Naive thymus-derived CD4-positive, alpha-beta T cell (primary cell): ENCODE results near the gene SLC25A31. TPM values are rescaled to one million over a fixed set of nuclear protein-coding genes. Genes with fewer than 3 reads are reported as not detected.

Experiments used
- ATAC-seq: fragments of 150-1000 bp; cut with Tn5 transposase; 2 replicates; pipeline ENCODE4 v1.10.0; 2021; ENCODE audit warnings: mild to moderate bottlenecking, moderate library complexity
- CTCF ChIA-PET: fragments of 350-600 bp; sonication (Branson Sonifier 250); formaldehyde crosslinking; loops from one replicate; lab custom pipeline; 2021; ENCODE audit warnings: antibody characterized with exemption; lab: Charles Lee
- POLR2A ChIA-PET: fragments of 350-600 bp; sonication (Branson Sonifier 250); formaldehyde crosslinking; loops from one replicate; lab custom pipeline; 2021; ENCODE audit warnings: antibody characterized with exemption, inconsistent platforms; lab: Charles Lee
- DNase-seq, 9 donors: peaks; one replicate each; pipeline versions ENCODE4 v3.0.0 to v3.0.0-alpha.2; 2020 to 2022; ENCODE audit warnings: mixed read lengths in 1 of 9
- H3K27ac ChIP-seq: one replicate; pipeline ENCODE4 v1.7.0; 2013; ENCODE audit warnings: mild to moderate bottlenecking, low read depth, low read length, moderate library complexity
- H3K27me3 ChIP-seq, 2 donors: one replicate each; pipeline ENCODE4 v1.7.0; 2013; ENCODE audit warnings: low read length in 2 of 2, mild to moderate bottlenecking in 2 of 2, moderate library complexity in 2 of 2; ENCODE audit not compliant: control insufficient read depth in 2 of 2, insufficient read depth in 2 of 2
- H3K36me3 ChIP-seq, 3 experiments: 1 replicate in 2 of 3; 2 replicates in 1 of 3; pipeline ENCODE4 v1.7.0; 2013; ENCODE audit warnings: low read length in 3 of 3, mild to moderate bottlenecking in 3 of 3, moderate library complexity in 1 of 3; ENCODE audit not compliant: insufficient read depth in 3 of 3, control insufficient read depth in 2 of 3
- H3K4me1 ChIP-seq, 2 donors: one replicate each; pipeline ENCODE4 v1.7.0; 2013; ENCODE audit warnings: low read length in 2 of 2, mild to moderate bottlenecking in 2 of 2, moderate library complexity in 1 of 2; ENCODE audit not compliant: control insufficient read depth in 2 of 2, insufficient read depth in 2 of 2
- H3K4me3 ChIP-seq: 2 replicates; pipeline ENCODE4 v1.7.0; 2013; ENCODE audit warnings: mild to moderate bottlenecking, low read length
- H3K9me3 ChIP-seq, 3 experiments: 1 replicate in 2 of 3; 2 replicates in 1 of 3; pipeline ENCODE4 v1.7.0; 2013; ENCODE audit warnings: low read length in 3 of 3; ENCODE audit not compliant: control insufficient read depth in 2 of 3
- H3K27ac Mint-ChIP-seq, 9 donors: one replicate each; pipeline ENCODE4 v1.8.0; 2020 to 2022; ENCODE audit warnings: mixed read lengths in 9 of 9, mild to moderate bottlenecking in 8 of 9, moderate library complexity in 5 of 9, inconsistent platforms in 2 of 9
- H3K27me3 Mint-ChIP-seq, 5 donors: one replicate each; pipeline ENCODE4 v1.8.0; 2021 to 2022; ENCODE audit warnings: mixed read lengths in 5 of 5, mild to moderate bottlenecking in 1 of 5
- H3K36me3 Mint-ChIP-seq, 5 donors: one replicate each; pipeline ENCODE4 v1.8.0; 2020 to 2022; ENCODE audit warnings: mixed read lengths in 5 of 5, mild to moderate bottlenecking in 3 of 5, inconsistent platforms in 1 of 5
- H3K4me1 Mint-ChIP-seq, 7 donors: one replicate each; pipeline ENCODE4 v1.8.0; 2020 to 2022; ENCODE audit warnings: mixed read lengths in 7 of 7, mild to moderate bottlenecking in 3 of 7, inconsistent platforms in 1 of 7
- H3K4me3 Mint-ChIP-seq, 10 donors: one replicate each; pipeline ENCODE4 v1.8.0; 2020 to 2022; ENCODE audit warnings: mild to moderate bottlenecking in 10 of 10, mixed read lengths in 10 of 10, moderate library complexity in 6 of 10, inconsistent platforms in 2 of 10
- H3K9me3 Mint-ChIP-seq, 11 donors: one replicate each; pipeline ENCODE4 v1.8.0; 2020 to 2022; ENCODE audit warnings: mixed read lengths in 11 of 11, mild to moderate bottlenecking in 4 of 11, inconsistent platforms in 1 of 11, moderate library complexity in 1 of 11
- intact Hi-C, 2 donors: fragments of 100-400 bp; cut with micrococcal nuclease; formaldehyde crosslinking; loops; one replicate each; pipeline ENCODE4 v1.15.1; 2023
- polyA plus RNA-seq, 2 donors: library from polyadenylated mRNA; unstranded; fragments of 300-500 nt; fragmentation: Illumina TruSeq; gene quantifications; one replicate each; pipeline ENCODE4 v1.2.3, GENCODE V29; 2021
- total RNA-seq, 6 experiments: library from RNA in 5 of 6; stranded (reverse) in 5 of 6; gene quantifications; 1 replicate in 5 of 6; 2 replicates in 1 of 6; pipeline ENCODE4 v1.2.3 and lab custom pipeline; 2021 to 2026

Gene SLC25A31
- total and polyA plus RNA-seq, 7 experiments from 2014 or later, result not detected

DNA sequence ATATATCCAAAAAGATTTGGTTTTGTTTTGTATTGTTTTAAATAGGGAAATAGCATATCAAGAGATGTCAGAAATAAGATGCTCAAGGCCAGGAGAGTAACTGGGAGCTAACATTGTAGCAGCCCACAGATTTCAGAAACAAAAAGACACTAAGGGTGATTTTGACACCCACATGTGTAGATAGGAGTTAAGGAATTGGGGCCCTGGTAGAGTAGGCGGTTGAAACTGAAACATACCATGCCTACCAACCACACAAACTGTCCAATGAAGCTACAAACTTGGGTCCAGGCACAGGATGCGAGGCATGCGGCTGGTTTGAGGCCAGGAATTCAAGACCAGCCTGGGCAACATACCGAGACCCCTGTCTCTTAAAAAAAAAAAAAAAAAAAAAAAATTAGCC is 45.6 kb downstream of the SLC25A31 start:
- Histone ChIP-seq H3K9me3 (no peaks in the 10 kb centered on the region), H3K27me3 (peaks cover 0 to 17% of the 10 kb centered on the region in 2 donors), H3K4me3 (no peak overlapping the region), H3K36me3 (no peaks in the 10 kb centered on the region), H3K4me1 (no peaks in the 10 kb centered on the region), H3K27ac (no peak overlapping the region)
- no peak overlapping the region for H3K4me3 Mint-ChIP-seq
- peaks cover 0 to 3% (median 0%) of the 10 kb centered on the region in 11 donors for H3K9me3 Mint-ChIP-seq
- peaks cover 0 to 5% (median 0%) of the 10 kb centered on the region in 5 donors for H3K36me3 Mint-ChIP-seq
- no peak overlapping the region for H3K27ac Mint-ChIP-seq
- ATAC-seq (no peak), DNase-seq (no peak)
- peaks cover 0 to 2% (median under 1%) of the 10 kb centered on the region in 7 donors for H3K4me1 Mint-ChIP-seq
- ChIA-PET CTCF (no interaction called here), POLR2A (no interaction called here)
- intact Hi-C loops, result no loop called here
- H3K27me3 Mint-ChIP-seq, result peaks cover 60 to 80% (median 73%) of the 10 kb centered on the region in 5 donors

DNA sequence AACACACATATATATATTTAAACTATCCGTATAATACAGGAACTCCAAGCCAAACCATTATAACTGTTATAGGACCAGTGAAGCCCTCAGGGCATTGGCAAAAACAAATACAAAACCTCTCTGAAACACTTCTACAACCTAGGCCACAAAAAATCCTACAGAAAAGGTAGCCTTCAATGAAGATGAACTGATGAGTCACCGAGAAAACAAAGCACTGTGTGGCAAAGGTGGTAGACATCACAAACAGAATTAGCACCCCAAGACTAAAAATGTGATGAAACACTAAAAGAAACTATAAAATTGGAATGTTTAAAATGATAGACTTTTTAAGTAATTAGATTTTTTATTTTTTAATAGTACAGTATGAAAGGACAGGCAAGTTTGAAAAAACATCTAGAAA is 46.4 kb downstream of the SLC25A31 start:
- peaks cover 5 to 20% of the 10 kb centered on the region in 2 donors for H3K27me3 ChIP-seq
- Mint-ChIP-seq H3K9me3 (peaks cover 0 to 7% (median 0%) of the 10 kb centered on the region in 11 donors), H3K4me3 (no peak overlapping the region), H3K27ac (no peak overlapping the region), H3K36me3 (peaks cover 0 to 9% (median 0%) of the 10 kb centered on the region in 5 donors), H3K27me3 (peaks cover 64 to 81% (median 73%) of the 10 kb centered on the region in 5 donors), H3K4me1 (peaks cover 4 to 8% (median 7%) of the 10 kb centered on the region in 7 donors)
- DNase-seq (no peak), ATAC-seq (no peak)
- no peaks in the 10 kb centered on the region for H3K36me3 ChIP-seq
- H3K9me3 ChIP-seq, result no peaks in the 10 kb centered on the region
- intact Hi-C loops, result no loop called here
- no peak overlapping the region for H3K27ac ChIP-seq
- no peaks in the 10 kb centered on the region for H3K4me1 ChIP-seq
- CTCF ChIA-PET, result no interaction called here
- POLR2A ChIA-PET, result no interaction called here
- no peak overlapping the region for H3K4me3 ChIP-seq

DNA sequence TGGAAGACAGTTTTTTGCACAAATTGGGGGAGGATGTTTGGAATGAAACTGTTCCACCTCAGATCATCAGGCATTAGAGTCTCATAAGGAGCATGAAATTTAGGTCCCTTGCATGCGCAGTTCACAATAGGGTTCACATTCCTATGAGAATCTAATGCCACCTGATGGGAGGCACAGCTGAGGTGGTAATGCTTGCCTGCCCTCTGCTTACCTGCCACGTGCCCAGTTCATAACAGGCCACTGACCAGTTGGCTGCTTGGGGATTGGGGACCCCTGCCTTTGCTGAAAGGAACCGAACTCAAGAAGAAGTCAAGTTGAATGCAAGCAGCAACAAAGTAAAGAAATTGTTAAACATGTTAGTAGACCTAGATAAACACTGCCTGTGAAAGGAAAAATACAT is 47.3 kb downstream of the SLC25A31 start:
- ATAC-seq (no peak), DNase-seq (no peak)
- H3K36me3 Mint-ChIP-seq, result peaks cover 0 to 9% (median under 1%) of the 10 kb centered on the region in 5 donors
- intact Hi-C loops, result no loop called here
- no peak overlapping the region for H3K4me3 ChIP-seq
- peaks cover 0 to 7% (median 0%) of the 10 kb centered on the region in 11 donors for H3K9me3 Mint-ChIP-seq
- no peak overlapping the region for H3K27ac ChIP-seq
- no peaks in the 10 kb centered on the region for H3K36me3 ChIP-seq
- H3K27ac Mint-ChIP-seq, result no peak overlapping the region
- CTCF ChIA-PET, result no interaction called here
- peaks cover 10 to 22% of the 10 kb centered on the region in 2 donors for H3K27me3 ChIP-seq
- no peaks in the 10 kb centered on the region for H3K4me1 ChIP-seq
- peaks cover 65 to 79% (median 67%) of the 10 kb centered on the region in 5 donors for H3K27me3 Mint-ChIP-seq
- H3K4me3 Mint-ChIP-seq, result no peak overlapping the region
- POLR2A ChIA-PET, result no interaction called here
- peaks cover 4 to 10% (median 9%) of the 10 kb centered on the region in 7 donors for H3K4me1 Mint-ChIP-seq
- H3K9me3 ChIP-seq, result no peaks in the 10 kb centered on the region

DNA sequence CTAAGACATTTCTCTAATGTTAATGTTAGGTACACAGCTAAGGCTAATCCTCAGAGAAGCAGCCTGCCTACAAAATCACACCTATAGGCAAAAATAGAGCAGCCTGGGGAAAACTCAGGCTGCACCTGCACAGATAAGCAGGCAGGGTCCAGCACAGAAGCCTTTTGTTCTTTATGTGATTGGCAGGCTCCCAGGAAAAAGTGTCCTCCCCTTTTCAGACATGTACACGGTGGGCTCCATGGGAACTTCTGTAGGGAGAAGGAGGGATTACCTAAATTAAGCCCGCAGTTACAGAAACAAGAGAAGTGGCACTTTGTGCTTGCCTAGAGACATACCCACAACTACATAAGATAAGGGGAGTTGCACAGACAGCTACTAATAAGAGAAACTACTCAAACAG is 47.9 kb downstream of the SLC25A31 start:
- ATAC-seq (no peak), DNase-seq (no peak)
- no peak overlapping the region for H3K27ac Mint-ChIP-seq
- POLR2A ChIA-PET, result no interaction called here
- CTCF ChIA-PET, result no interaction called here
- peaks cover 0 to 7% (median 0%) of the 10 kb centered on the region in 11 donors for H3K9me3 Mint-ChIP-seq
- Histone ChIP-seq H3K27me3 (peaks cover 13 to 28% of the 10 kb centered on the region in 2 donors), H3K9me3 (no peaks in the 10 kb centered on the region), H3K4me1 (peaks cover 0 to 5% of the 10 kb centered on the region in 2 donors), H3K4me3 (no peak overlapping the region), H3K36me3 (no peaks in the 10 kb centered on the region), H3K27ac (no peak overlapping the region)
- H3K4me1 Mint-ChIP-seq, result peaks cover 10 to 16% (median 14%) of the 10 kb centered on the region in 7 donors
- peaks cover 67 to 82% (median 71%) of the 10 kb centered on the region in 5 donors for H3K27me3 Mint-ChIP-seq
- no peak overlapping the region for H3K4me3 Mint-ChIP-seq
- H3K36me3 Mint-ChIP-seq, result peaks cover 0 to 9% (median 4%) of the 10 kb centered on the region in 5 donors
- intact Hi-C loops, result no loop called here

DNA sequence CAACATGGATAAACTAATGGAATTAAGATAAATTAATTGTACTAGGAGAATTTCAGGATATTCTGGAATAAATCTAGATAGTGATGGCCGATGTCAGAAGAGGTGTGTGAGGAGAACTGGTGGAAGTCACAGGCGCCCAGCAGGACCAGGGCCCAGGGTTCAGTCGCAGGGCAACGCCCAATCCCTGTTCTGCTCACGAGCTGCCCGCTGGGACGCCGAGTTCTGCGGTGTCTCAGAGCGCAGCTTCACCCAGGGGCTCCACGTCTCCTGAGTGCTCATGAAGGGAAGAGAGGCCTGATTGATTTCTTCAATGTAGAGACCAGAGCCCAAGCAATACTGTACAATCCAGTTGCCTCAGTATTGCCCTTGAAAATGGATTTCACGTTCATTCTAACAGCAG is 50.4 kb downstream of the SLC25A31 start:
- intact Hi-C loops, result loop anchor here (5.0 kb wide), 3 partner anchors 187 to 1032 kb away; partner anchors contain the start of genes ABHD18 (in 1 of the 2), MFSD8 (in 1 of the 2) and PGRMC2 (in 1 of the 2)
- peaks cover 13 to 20% (median 18%) of the 10 kb centered on the region in 7 donors for H3K4me1 Mint-ChIP-seq
- Histone ChIP-seq H3K4me1 (peaks cover 0 to 6% of the 10 kb centered on the region in 2 donors), H3K9me3 (no peaks in the 10 kb centered on the region), H3K27me3 (peaks cover 14 to 21% of the 10 kb centered on the region in 2 donors), H3K4me3 (no peak overlapping the region), H3K27ac (no peak overlapping the region), H3K36me3 (no peaks in the 10 kb centered on the region)
- H3K36me3 Mint-ChIP-seq, result peaks cover 0 to 9% (median 4%) of the 10 kb centered on the region in 5 donors
- peaks cover 0 to 10% (median 0%) of the 10 kb centered on the region in 11 donors for H3K9me3 Mint-ChIP-seq
- ATAC-seq, result no peak
- peaks cover 70 to 81% (median 77%) of the 10 kb centered on the region in 5 donors for H3K27me3 Mint-ChIP-seq
- H3K4me3 Mint-ChIP-seq, result peak overlapping the region in 8 of 10 donors; percentile 16 to 96 (median 68)
- POLR2A ChIA-PET, result no interaction called here
- H3K27ac Mint-ChIP-seq, result peak overlapping the region in 1 of 9 donors; percentile 7
- CTCF ChIA-PET, result no interaction called here
- no peak for DNase-seq

DNA sequence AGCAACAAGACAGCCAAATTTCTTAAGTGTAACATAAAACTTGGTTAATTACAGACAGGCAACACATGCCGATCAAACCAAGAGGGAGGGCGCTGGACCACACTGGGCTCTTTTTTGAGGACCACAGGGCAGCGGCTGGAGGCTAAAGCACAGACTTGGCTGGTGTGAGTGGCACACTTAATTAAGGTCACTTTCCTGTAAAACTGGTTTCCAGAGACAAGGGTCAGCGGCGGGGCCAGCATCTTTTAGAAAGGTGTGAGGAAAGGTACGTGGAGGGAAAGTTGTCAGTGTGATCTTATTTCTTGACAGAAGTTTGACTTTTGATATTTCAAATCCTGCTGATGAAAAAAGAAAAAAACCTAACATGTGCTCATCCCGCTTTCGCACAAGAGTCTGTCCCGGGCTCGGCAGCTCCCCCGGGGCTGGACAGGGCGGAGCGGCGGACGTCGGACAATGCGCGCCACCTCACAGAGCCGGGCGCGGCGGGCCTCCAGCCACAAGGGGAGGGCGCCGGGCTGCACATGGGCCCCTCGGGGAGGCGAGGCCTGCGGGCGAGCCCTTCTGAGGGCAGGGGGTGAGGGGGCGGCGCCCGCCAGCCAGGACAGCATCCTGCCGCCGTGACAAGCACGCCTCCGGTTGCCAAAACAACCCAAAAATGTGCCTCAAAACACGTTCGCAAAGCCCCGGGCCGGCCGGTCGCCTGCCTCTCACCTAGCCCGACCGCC is 51.3 kb downstream of the SLC25A31 start:
- DNase-seq (peak in 5 of 9 donors; percentile 1 to 10 (median 4)), ATAC-seq (peak; percentile 39)
- peak overlapping the region; percentile 66 for H3K4me3 ChIP-seq
- peaks cover 0 to 10% (median 0%) of the 10 kb centered on the region in 11 donors for H3K9me3 Mint-ChIP-seq
- H3K27ac ChIP-seq, result no peak overlapping the region
- peaks cover 69 to 83% (median 74%) of the 10 kb centered on the region in 5 donors for H3K27me3 Mint-ChIP-seq
- H3K27me3 ChIP-seq, result peaks cover 20 to 21% of the 10 kb centered on the region in 2 donors
- peaks cover 0 to 6% of the 10 kb centered on the region in 2 donors for H3K4me1 ChIP-seq
- no peaks in the 10 kb centered on the region for H3K36me3 ChIP-seq
- peak overlapping the region in 3 of 9 donors; percentile 7 to 76 (median 49) for H3K27ac Mint-ChIP-seq
- intact Hi-C loops, result loop anchor here (1.0 to 5.0 kb wide), 6 partner anchors 99 to 1031 kb away; partner anchors contain the start of genes ABHD18 (in 2 of the 2), MFSD8 (in 2 of the 2), PGRMC2 (in 1 of the 2) and PLK4 (in 1 of the 2)
- CTCF ChIA-PET, result no interaction called here
- H3K9me3 ChIP-seq, result no peaks in the 10 kb centered on the region
- peak overlapping the region; percentile 63 to 96 (median 89) for H3K4me3 Mint-ChIP-seq
- peaks cover 13 to 20% (median 18%) of the 10 kb centered on the region in 7 donors for H3K4me1 Mint-ChIP-seq
- H3K36me3 Mint-ChIP-seq, result peaks cover 0 to 9% (median 4%) of the 10 kb centered on the region in 5 donors
- POLR2A ChIA-PET, result no interaction called here
